HG03460 (cell line): ENCODE measurements around the gene BBLN.
"Not testable (repeated sequence)": the region's sequence is repeated elsewhere in the genome, so short reads cannot be mapped to it uniquely, and the experiment has no call there.

Source experiments
- ATAC-seq: cut with Tn5 transposase; IDR thresholded peaks from one replicate; pipeline ENCODE4 v1.9.1; 2021; ENCODE audit not compliant: unreplicated experiment

Gene BBLN

GRCh38 chr9:128162215-128163026 lies 2.4 kb downstream of the BBLN start:
- ATAC-seq = no peak

GRCh38 chr9:128163027-128163515 lies 3.0 kb downstream of the BBLN start:
- no peak for ATAC-seq

GRCh38 chr9:128163523-128164306 lies 3.6 kb downstream of the BBLN start:
- no peak for ATAC-seq

GRCh38 chr9:128164307-128164885 lies 4.3 kb downstream of the BBLN start:
- no peak for ATAC-seq

- ATAC-seq = no peak
These were observed 6.1 kb downstream of the BBLN start for GRCh38 chr9:128166169-128166568.

- ATAC-seq = no peak
These were observed 7.1 kb downstream of the BBLN start for GRCh38 chr9:128167209-128167608.

- no peak for ATAC-seq
These were observed 8.8 kb downstream of the BBLN start for GRCh38 chr9:128168731-128169308.

- no peak for ATAC-seq
These were observed 9.4 kb downstream of the BBLN start for GRCh38 chr9:128169492-128169891.

GRCh38 chr9:128169925-128170324 lies 9.9 kb downstream of the BBLN start:
- ATAC-seq = no peak

GRCh38 chr9:128174062-128174461 lies 14.0 kb downstream of the BBLN start:
- ATAC-seq = no peak

- no peak for ATAC-seq
These were observed 15.1 kb downstream of the BBLN start for GRCh38 chr9:128175102-128175563.

GRCh38 chr9:128175726-128176125 lies 15.7 kb downstream of the BBLN start:
- ATAC-seq = no peak

- no peak for ATAC-seq
These were observed 18.9 kb downstream of the BBLN start for GRCh38 chr9:128178806-128179431.

GRCh38 chr9:128180001-128180400 lies 19.9 kb downstream of the BBLN start:
- ATAC-seq = no peak

GRCh38 chr9:128180447-128180846 lies 20.4 kb downstream of the BBLN start:
- no peak for ATAC-seq

GRCh38 chr9:128181480-128181879 lies 21.4 kb downstream of the BBLN start:
- not testable (repeated sequence) for ATAC-seq

GRCh38 chr9:128182893-128183588 lies 23.0 kb downstream of the BBLN start:
- no peak for ATAC-seq

GRCh38 chr9:128185979-128186965 lies 26.2 kb downstream of the BBLN start:
- ATAC-seq = no peak

- ATAC-seq = no peak
These were observed 27.3 kb downstream of the BBLN start for GRCh38 chr9:128187361-128187760.
